Keratinocyte (primary cell): ENCODE measurements around the gene DPYSL5.

Source experiments
- CTCF ChIP-seq, 3 experiments: IDR thresholded peaks in 1 of 3; conservative IDR thresholded peaks in 1 of 3; optimal IDR thresholded peaks in 1 of 3; 2 replicates in 2 of 3; 3 replicates in 1 of 3; pipeline versions ENCODE3 to v1.5.1; 2011; ENCODE audit warnings: low read length in 3 of 3, mild to moderate bottlenecking in 3 of 3, moderate library complexity in 2 of 3, control low read depth in 1 of 3, inconsistent platforms in 1 of 3; ENCODE audit not compliant: insufficient read depth in 2 of 3; ENCODE audit errors: extremely low read depth in 1 of 3
- EZH2 ChIP-seq: IDR thresholded peaks from one replicate; pipeline ENCODE4 v1.6.1; 2012; ENCODE audit warnings: inconsistent platforms, mild to moderate bottlenecking, low read length, moderate library complexity

DNA sequence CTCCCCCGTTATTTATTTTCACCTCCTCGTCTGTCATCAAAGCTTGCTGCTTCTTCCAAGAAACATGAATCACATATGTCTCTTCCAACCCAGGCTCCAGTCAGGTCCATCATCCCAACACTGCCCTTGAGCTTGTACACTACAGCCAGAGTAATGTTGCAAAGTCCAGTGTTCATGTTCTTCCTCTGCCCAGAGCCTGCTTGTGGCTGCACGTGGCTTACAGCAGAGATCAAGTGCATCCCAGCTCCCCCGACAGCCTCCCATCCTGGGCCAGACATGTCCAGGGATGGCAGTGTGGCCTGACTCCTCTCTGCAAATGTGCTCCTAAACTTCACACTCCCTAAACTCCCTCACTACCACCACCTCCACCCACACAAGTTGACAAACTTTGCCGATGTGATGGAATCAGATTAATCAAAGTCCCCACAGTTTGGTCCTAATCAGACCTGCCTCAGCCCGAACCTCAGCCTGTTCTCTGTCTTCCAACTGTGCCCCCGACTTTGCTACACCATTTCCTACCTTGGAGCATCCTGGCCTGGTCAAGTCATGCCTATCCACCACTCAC is 68.3 kb downstream of the DPYSL5 start:
- TF ChIP-seq CTCF (optimal IDR thresholded peaks at IDR 0.05 in 1 of 3, IDR thresholded peaks at IDR 0.05 in 1 of 3, conservative IDR thresholded peaks at IDR 0.05 in 1 of 3; ENCODE audit: extremely low read depth in 1 of 3, insufficient read depth in 2 of 3, low read length in 3 of 3), result no peak
- no peak for TF ChIP-seq EZH2
